Renal cortex interstitium (tissue), 11 donors: ENCODE data around the gene SCUBE3. TPM values are rescaled to one million over a fixed set of nuclear protein-coding genes. Genes with fewer than 3 reads are reported as not detected.

Experiments used
- DNase-seq, 11 donors: peaks; one replicate each; pipeline ENCODE4 v3.0.0-alpha.2; 2013; ENCODE audit warnings: low read depth in 9 of 11, low spot score in 4 of 11; ENCODE audit errors: extremely low read depth in 1 of 11
- polyA plus RNA-seq, 3 donors: library from polyadenylated mRNA; unstranded; fragments of 120-200 nt; gene quantifications; one replicate each; pipeline ENCODE4 v1.2.1, GENCODE V29; 2013; ENCODE audit not compliant: insufficient read length in 3 of 3

SCUBE3 gene
- polyA plus RNA-seq, 3 donors = 49.2 to 56.9 (median 49.5) TPM

- no peak for DNase-seq
Measured at GRCh38 chr6:35224720-35225119, 11.0 kb downstream of the SCUBE3 start.

- no peak for DNase-seq
Measured at GRCh38 chr6:35228481-35228880, 14.7 kb downstream of the SCUBE3 start.

GRCh38 chr6:35229304-35229703 lies 15.5 kb downstream of the SCUBE3 start:
- DNase-seq = no peak

GRCh38 chr6:35230498-35230897 lies 16.7 kb downstream of the SCUBE3 start:
- DNase-seq = no peak

GRCh38 chr6:35230950-35231349 lies 17.2 kb downstream of the SCUBE3 start:
- no peak for DNase-seq

GRCh38 chr6:35231563-35231962 lies 17.8 kb downstream of the SCUBE3 start:
- DNase-seq = no peak

GRCh38 chr6:35234901-35235300 lies 21.1 kb downstream of the SCUBE3 start:
- no peak for DNase-seq

GRCh38 chr6:35236223-35236622 lies 22.5 kb downstream of the SCUBE3 start:
- no peak for DNase-seq

GRCh38 chr6:35237476-35237875 lies 23.7 kb downstream of the SCUBE3 start:
- DNase-seq = no peak

GRCh38 chr6:35238843-35239289 lies 25.1 kb downstream of the SCUBE3 start:
- DNase-seq = no peak

GRCh38 chr6:35239581-35239980 lies 25.8 kb downstream of the SCUBE3 start:
- DNase-seq = no peak

- DNase-seq = peak in 9 of 11 donors; percentile 51 to 74 (median 58)
Measured at GRCh38 chr6:35240838-35241801, 27.4 kb downstream of the SCUBE3 start.

GRCh38 chr6:35242486-35242885 lies 28.7 kb downstream of the SCUBE3 start:
- DNase-seq = no peak

- no peak for DNase-seq
Measured at GRCh38 chr6:35242906-35243305, 29.1 kb downstream of the SCUBE3 start.

GRCh38 chr6:35243386-35243958 lies 29.7 kb downstream of the SCUBE3 start:
- DNase-seq = no peak

GRCh38 chr6:35244551-35244950 lies 30.8 kb downstream of the SCUBE3 start:
- no peak for DNase-seq

GRCh38 chr6:35247642-35248231 lies 34.0 kb downstream of the SCUBE3 start:
- no peak for DNase-seq

GRCh38 chr6:35248300-35248699 lies 34.5 kb downstream of the SCUBE3 start:
- no peak for DNase-seq

- no peak for DNase-seq
Measured at GRCh38 chr6:35248965-35249364, 35.2 kb downstream of the SCUBE3 start.

- no peak for DNase-seq
Measured at GRCh38 chr6:35251949-35252348, 38.2 kb downstream of the SCUBE3 start.
